Natural killer cell (primary cell): ENCODE measurements around the gene GGA3. TPM values are rescaled to one million over a fixed set of nuclear protein-coding genes. Genes with fewer than 3 reads are reported as not detected.
"Not testable (repeated sequence)": the region's sequence is repeated elsewhere in the genome, so short reads cannot be mapped to it uniquely, and the experiment has no call there.

ENCODE experiments used
- ATAC-seq, 3 donors: fragments of 150-1000 bp in 2 of 3; fragments of 200-7000 bp in 1 of 3; cut with Tn5 transposase; 1 replicate in 1 of 3; 2 replicates in 2 of 3; pipeline ENCODE4 v1.10.0; 2021; ENCODE audit warnings: mild to moderate bottlenecking in 2 of 3, moderate library complexity in 2 of 3
- DNase-seq, 2 donors: peaks; one replicate each; pipeline versions ENCODE4 v3.0.0 to v3.0.0-alpha.2; 2013 to 2021; ENCODE audit warnings: mixed read lengths in 1 of 2
- H3K27ac ChIP-seq: one replicate; pipeline ENCODE4 v1.5.1; 2013; ENCODE audit warnings: mild to moderate bottlenecking, low read length
- H3K27me3 ChIP-seq: one replicate; pipeline ENCODE4 v1.6.1; 2013; ENCODE audit warnings: low read length; ENCODE audit not compliant: control insufficient read depth, insufficient read depth
- H3K36me3 ChIP-seq: one replicate; pipeline ENCODE4 v1.6.1; 2013; ENCODE audit warnings: low read length; ENCODE audit not compliant: control insufficient read depth, insufficient read depth
- H3K4me1 ChIP-seq: one replicate; pipeline ENCODE4 v1.6.1; 2013; ENCODE audit warnings: low read length; ENCODE audit not compliant: control insufficient read depth, insufficient read depth
- H3K4me3 ChIP-seq: one replicate; pipeline ENCODE4 v1.5.1; 2013; ENCODE audit warnings: low read length
- H3K9me3 ChIP-seq: one replicate; pipeline ENCODE4 v1.6.1; 2013; ENCODE audit warnings: low read length; ENCODE audit not compliant: control insufficient read depth, insufficient read depth
- H3K27ac Mint-ChIP-seq, 2 donors: one replicate each; pipeline ENCODE4 v1.8.0; 2022; ENCODE audit warnings: mild to moderate bottlenecking in 2 of 2, mixed read lengths in 2 of 2, moderate library complexity in 1 of 2
- H3K27me3 Mint-ChIP-seq, 2 donors: one replicate each; pipeline ENCODE4 v1.8.0; 2022; ENCODE audit warnings: low read depth in 2 of 2, mixed read lengths in 2 of 2
- H3K36me3 Mint-ChIP-seq: one replicate; pipeline ENCODE4 v1.8.0; 2022; ENCODE audit warnings: mixed read lengths
- H3K4me1 Mint-ChIP-seq, 2 donors: one replicate each; pipeline ENCODE4 v1.8.0; 2022; ENCODE audit warnings: mixed read lengths in 2 of 2
- H3K4me3 Mint-ChIP-seq: one replicate; pipeline ENCODE4 v1.8.0; 2022; ENCODE audit warnings: mild to moderate bottlenecking, moderate library complexity, mixed read lengths
- H3K9me3 Mint-ChIP-seq, 2 donors: one replicate each; pipeline ENCODE4 v1.8.0; 2022; ENCODE audit warnings: mixed read lengths in 2 of 2
- WGBS: methylation state at CpG from one replicate; pipeline ENCODE4 v1.1.7; 2013; ENCODE audit warnings: missing lambda C conversion rate; ENCODE audit not compliant: insufficient coverage; 5-methylcytosine and 5-hydroxymethylcytosine counted together
- intact Hi-C: fragments of 100-400 bp; cut with micrococcal nuclease; formaldehyde crosslinking; loops from one replicate; pipeline ENCODE4 v1.14.2; 2022
- total RNA-seq, 4 donors: library from RNA; stranded (reverse); fragments of 120-200 nt in 1 of 4; gene quantifications; one replicate each; pipeline versions ENCODE4 v1.2.3 to v1.2.4, GENCODE V29; 2013 to 2022
- TF ChIP-seq, protein P1 (sequence below): fragments of 200-600 bp; IDR thresholded peaks from one replicate; pipeline ENCODE4 v1.8.0; 2022; ENCODE audit warnings: antibody characterized with exemption

The GGA3 gene
- total RNA-seq, 3 donors from 2014 or later (not counting 1 experiment from before 2014, with no cell fraction given): 78.1 to 97.3 (median 94.0) TPM

GRCh38 chr17:75218131-75218530, 43.3 kb downstream of the GGA3 start:
- H3K27me3 ChIP-seq: no peaks in the 10 kb centered on the region
- H3K4me1 ChIP-seq: no peaks in the 10 kb centered on the region
- DNase-seq (no peak), ATAC-seq (no peak)
- TF ChIP-seq, protein P1, sequence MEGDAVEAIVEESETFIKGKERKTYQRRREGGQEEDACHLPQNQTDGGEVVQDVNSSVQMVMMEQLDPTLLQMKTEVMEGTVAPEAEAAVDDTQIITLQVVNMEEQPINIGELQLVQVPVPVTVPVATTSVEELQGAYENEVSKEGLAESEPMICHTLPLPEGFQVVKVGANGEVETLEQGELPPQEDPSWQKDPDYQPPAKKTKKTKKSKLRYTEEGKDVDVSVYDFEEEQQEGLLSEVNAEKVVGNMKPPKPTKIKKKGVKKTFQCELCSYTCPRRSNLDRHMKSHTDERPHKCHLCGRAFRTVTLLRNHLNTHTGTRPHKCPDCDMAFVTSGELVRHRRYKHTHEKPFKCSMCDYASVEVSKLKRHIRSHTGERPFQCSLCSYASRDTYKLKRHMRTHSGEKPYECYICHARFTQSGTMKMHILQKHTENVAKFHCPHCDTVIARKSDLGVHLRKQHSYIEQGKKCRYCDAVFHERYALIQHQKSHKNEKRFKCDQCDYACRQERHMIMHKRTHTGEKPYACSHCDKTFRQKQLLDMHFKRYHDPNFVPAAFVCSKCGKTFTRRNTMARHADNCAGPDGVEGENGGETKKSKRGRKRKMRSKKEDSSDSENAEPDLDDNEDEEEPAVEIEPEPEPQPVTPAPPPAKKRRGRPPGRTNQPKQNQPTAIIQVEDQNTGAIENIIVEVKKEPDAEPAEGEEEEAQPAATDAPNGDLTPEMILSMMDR: no peak
- Mint-ChIP-seq H3K36me3 (peaks cover 13% of the 10 kb centered on the region), H3K4me1 (peaks cover 0 to 10% of the 10 kb centered on the region in 2 donors), H3K9me3 (no peaks in the 10 kb centered on the region), H3K27ac (no peak overlapping the region), H3K27me3 (no peaks in the 10 kb centered on the region), H3K4me3 (no peak overlapping the region)
- 100% methylated on average over 6 of the region's 6 CpGs for WGBS
- H3K36me3 ChIP-seq: peaks cover 59% of the 10 kb centered on the region
- no peak overlapping the region for H3K27ac ChIP-seq
- intact Hi-C loops: no loop called here
- no peak overlapping the region for H3K4me3 ChIP-seq
- no peaks in the 10 kb centered on the region for H3K9me3 ChIP-seq

- no peak overlapping the region for H3K27ac Mint-ChIP-seq
- TF ChIP-seq, protein P1: no peak
- no peaks in the 10 kb centered on the region for H3K9me3 Mint-ChIP-seq
- no peaks in the 10 kb centered on the region for H3K27me3 Mint-ChIP-seq
- peaks cover 20% of the 10 kb centered on the region for H3K4me1 ChIP-seq
- no peak for DNase-seq
- H3K9me3 ChIP-seq: no peaks in the 10 kb centered on the region
- no peak overlapping the region for H3K27ac ChIP-seq
- no peak overlapping the region for H3K4me3 ChIP-seq
- no peaks in the 10 kb centered on the region for H3K36me3 Mint-ChIP-seq
- WGBS: 90% methylated on average over 2 of the region's 3 CpGs
- intact Hi-C loops: no loop called here
- peak overlapping the region; percentile 40 for H3K4me3 Mint-ChIP-seq
- no peaks in the 10 kb centered on the region for H3K27me3 ChIP-seq
- peaks cover 13 to 22% of the 10 kb centered on the region in 2 donors for H3K4me1 Mint-ChIP-seq
- H3K36me3 ChIP-seq: peaks cover 32% of the 10 kb centered on the region
- no peak for ATAC-seq
Measured at GRCh38 chr17:75209061-75209460, 52.3 kb downstream of the GGA3 start.

DNA sequence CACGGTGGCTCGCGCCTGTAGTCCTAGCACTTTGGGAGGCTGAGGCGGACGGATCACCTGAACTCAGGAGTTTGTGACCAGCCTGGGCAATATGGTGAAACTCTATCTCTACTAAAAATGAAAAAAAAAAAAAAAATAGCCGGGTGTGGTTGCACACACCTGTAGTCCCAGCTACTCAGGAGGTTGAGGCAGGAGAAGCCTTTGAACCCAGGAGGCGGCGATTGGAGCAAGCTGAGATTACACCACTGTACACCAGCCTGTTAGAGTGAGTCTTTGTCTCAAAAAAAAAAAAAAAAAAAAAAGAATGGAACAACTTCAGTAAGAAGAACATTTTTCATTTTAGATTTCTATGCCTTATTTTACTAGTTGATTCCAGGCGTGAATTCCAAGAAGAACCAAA, 53.2 kb downstream of the GGA3 start:
- Mint-ChIP-seq H3K4me3 (no peak overlapping the region), H3K36me3 (no peaks in the 10 kb centered on the region), H3K4me1 (peaks cover 13 to 22% of the 10 kb centered on the region in 2 donors), H3K27ac (no peak overlapping the region), H3K27me3 (no peaks in the 10 kb centered on the region), H3K9me3 (no peaks in the 10 kb centered on the region)
- Histone ChIP-seq H3K27ac (no peak overlapping the region), H3K4me1 (peaks cover 20% of the 10 kb centered on the region), H3K27me3 (no peaks in the 10 kb centered on the region), H3K9me3 (no peaks in the 10 kb centered on the region), H3K36me3 (peaks cover 25% of the 10 kb centered on the region), H3K4me3 (no peak overlapping the region)
- WGBS: 98% methylated on average over 7 of the region's 9 CpGs
- TF ChIP-seq, protein P1: no peak
- intact Hi-C loops: no loop called here
- no peak for DNase-seq
- no peak for ATAC-seq

DNA sequence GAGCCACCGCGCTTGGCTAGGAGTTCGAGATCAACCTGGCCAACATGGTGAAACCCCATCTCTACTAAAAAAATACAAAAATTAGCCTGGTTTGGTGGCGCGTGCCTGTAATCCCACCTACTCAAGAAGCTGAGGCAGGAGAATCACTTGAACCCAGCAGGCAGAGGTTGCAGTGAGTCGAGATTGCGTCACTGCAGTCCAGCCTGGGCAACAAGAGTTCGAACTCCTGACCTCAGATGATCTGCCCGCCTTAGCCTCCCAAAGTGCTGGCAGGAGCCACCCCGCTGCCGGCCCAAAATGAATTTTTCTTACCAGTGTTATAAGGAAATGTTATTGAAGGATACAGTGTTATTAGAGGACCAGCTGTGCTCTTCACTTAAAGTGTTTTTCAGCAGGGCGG, 53.6 kb downstream of the GGA3 start:
- DNase-seq (no peak), ATAC-seq (no peak)
- H3K4me1 ChIP-seq: peaks cover 20% of the 10 kb centered on the region
- H3K27me3 ChIP-seq: no peaks in the 10 kb centered on the region
- no peak overlapping the region for H3K27ac ChIP-seq
- H3K4me1 Mint-ChIP-seq: peaks cover 13 to 22% of the 10 kb centered on the region in 2 donors
- H3K9me3 Mint-ChIP-seq: no peaks in the 10 kb centered on the region
- H3K36me3 ChIP-seq: peaks cover 22% of the 10 kb centered on the region
- no peak overlapping the region for H3K4me3 Mint-ChIP-seq
- TF ChIP-seq, protein P1: no peak
- WGBS: 89% methylated on average over 12 of the region's 12 CpGs
- intact Hi-C loops: no loop called here
- no peaks in the 10 kb centered on the region for H3K36me3 Mint-ChIP-seq
- no peaks in the 10 kb centered on the region for H3K9me3 ChIP-seq
- H3K4me3 ChIP-seq: no peak overlapping the region
- H3K27ac Mint-ChIP-seq: no peak overlapping the region
- H3K27me3 Mint-ChIP-seq: no peaks in the 10 kb centered on the region

- H3K27me3 ChIP-seq, intact Hi-C loops, H3K27ac ChIP-seq, H3K27ac Mint-ChIP-seq, H3K4me3 ChIP-seq, H3K36me3 Mint-ChIP-seq, ATAC-seq, H3K27me3 Mint-ChIP-seq, H3K9me3 Mint-ChIP-seq, DNase-seq, H3K9me3 ChIP-seq: not testable (repeated sequence)
- Histone ChIP-seq H3K36me3 (peaks cover 18% of the 10 kb centered on the region), H3K4me1 (peaks cover 20% of the 10 kb centered on the region)
- Mint-ChIP-seq H3K4me3 (peak overlapping the region; percentile 96), H3K4me1 (peaks cover 13 to 22% of the 10 kb centered on the region in 2 donors)
- 94% methylated on average over 8 of the region's 8 CpGs for WGBS
Measured at GRCh38 chr17:75207050-75207407, 54.4 kb downstream of the GGA3 start.
